ENCODE data around the gene ATL3. TPM values are rescaled to one million over a fixed set of nuclear protein-coding genes. Genes with fewer than 3 reads are reported as not detected.

Gene ATL3, protein sequence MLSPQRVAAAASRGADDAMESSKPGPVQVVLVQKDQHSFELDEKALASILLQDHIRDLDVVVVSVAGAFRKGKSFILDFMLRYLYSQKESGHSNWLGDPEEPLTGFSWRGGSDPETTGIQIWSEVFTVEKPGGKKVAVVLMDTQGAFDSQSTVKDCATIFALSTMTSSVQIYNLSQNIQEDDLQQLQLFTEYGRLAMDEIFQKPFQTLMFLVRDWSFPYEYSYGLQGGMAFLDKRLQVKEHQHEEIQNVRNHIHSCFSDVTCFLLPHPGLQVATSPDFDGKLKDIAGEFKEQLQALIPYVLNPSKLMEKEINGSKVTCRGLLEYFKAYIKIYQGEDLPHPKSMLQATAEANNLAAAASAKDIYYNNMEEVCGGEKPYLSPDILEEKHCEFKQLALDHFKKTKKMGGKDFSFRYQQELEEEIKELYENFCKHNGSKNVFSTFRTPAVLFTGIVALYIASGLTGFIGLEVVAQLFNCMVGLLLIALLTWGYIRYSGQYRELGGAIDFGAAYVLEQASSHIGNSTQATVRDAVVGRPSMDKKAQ
- total RNA-seq (2022; extraction: Qiagen RNA extraction), result 31.8 to 45.9 TPM (median 41.4 TPM) in 5 replicates

GRCh38 chr11:63671322-63672155 lies at the start of gene ATL3:
Gene ATL3, minus strand, starts transcription at chr11:63671376. Its CDS starts 41 bp downstream, at chr11:63671335.

GRCh38 chr11:63681321-63682065 lies 10.3 kb upstream of the ATL3 start, which contains the start of gene RTN3:
Gene RTN3, plus strand, starts transcription at chr11:63681500. Its CDS starts 137 bp downstream, at chr11:63681637.

DNA sequence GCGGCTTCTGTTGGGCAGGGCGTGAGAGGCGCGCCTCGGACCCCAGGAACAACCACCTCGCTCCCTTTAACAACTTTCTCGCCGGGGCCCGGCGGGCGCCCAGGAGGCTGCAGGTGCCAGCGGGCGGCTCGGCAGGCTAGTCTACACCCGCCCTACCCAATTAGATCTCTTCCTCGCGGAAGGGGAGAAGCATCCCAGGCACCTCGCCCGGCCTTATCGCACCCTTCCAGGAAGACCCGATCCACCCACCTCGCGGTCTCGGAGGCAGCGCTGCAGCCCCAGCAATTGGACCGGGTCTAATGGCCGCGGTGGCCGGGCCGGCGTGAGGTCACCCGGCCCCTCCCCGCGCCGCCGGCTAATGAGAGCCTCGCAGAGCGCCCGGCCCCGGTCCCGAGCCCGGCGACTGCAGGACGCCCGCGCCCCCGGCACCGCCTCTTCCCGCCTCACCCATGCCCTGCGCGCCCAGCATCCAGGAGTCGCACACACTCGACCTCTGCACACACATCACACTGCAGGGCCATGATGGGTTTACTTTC lies 57.0 kb downstream of the ATL3 start, which contains the start of gene PLAAT3:
PLAAT3 (minus strand) TSS at position 298 of the 536 bp plus-strand sequence. CDS start 419 bp downstream, outside the sequence.

Other genes starting within 250 kb of the ATL3 start
- 0.02 to 0.07 TPM (median 0.05 TPM) in 3 of 5 replicates, not detected in the others for gene PLAAT5, start 180.2 kb downstream of the ATL3 start, total RNA-seq (2022; extraction: Qiagen RNA extraction)
- not detected in 5 replicates for gene LGALS12, start 165.3 kb downstream of the ATL3 start, total RNA-seq (2022; extraction: Qiagen RNA extraction)
- gene PLAAT4, start 134.6 kb downstream of the ATL3 start, total RNA-seq (2022; extraction: Qiagen RNA extraction), result 1.5 to 2.1 TPM (median 1.6 TPM) in 5 replicates
- 0.70 to 1.7 TPM (median 0.97 TPM) in 5 replicates for gene PLAAT2, start 108.0 kb downstream of the ATL3 start, total RNA-seq (2022; extraction: Qiagen RNA extraction)
- gene PLAAT3, start 56.9 kb downstream of the ATL3 start, total RNA-seq (2022; extraction: Qiagen RNA extraction), result 55.6 to 69.3 TPM (median 59.2 TPM) in 5 replicates
- gene RTN3, start 10.1 kb upstream of the ATL3 start, total RNA-seq (2022; extraction: Qiagen RNA extraction), result 101 to 115 TPM (median 110 TPM) in 5 replicates
- 3.8 to 5.6 TPM (median 5.1 TPM) in 5 replicates for gene ZFTA, start 97.4 kb upstream of the ATL3 start, total RNA-seq (2022; extraction: Qiagen RNA extraction)
- 33.1 to 51.2 TPM (median 47.2 TPM) in 5 replicates for gene SPINDOC, start 142.1 kb upstream of the ATL3 start, total RNA-seq (2022; extraction: Qiagen RNA extraction)
- gene MARK2, start 167.7 kb upstream of the ATL3 start, total RNA-seq (2022; extraction: Qiagen RNA extraction), result 23.4 to 37.2 TPM (median 35.6 TPM) in 5 replicates
- gene RCOR2, start 245.8 kb upstream of the ATL3 start, total RNA-seq (2022; extraction: Qiagen RNA extraction), result 0.91 to 1.1 TPM (median 1.0 TPM) in 5 replicates